A673 (cell line): Measurements from ENCODE around the gene ERAP2. TPM values are rescaled to one million over a fixed set of nuclear protein-coding genes. Genes with fewer than 3 reads are reported as not detected.

Source experiments
- BruUV-seq: library from RNA; stranded (reverse); fragments of 400-500 nt; replicated peaks from 2 replicates; lab custom pipeline; 2021; lab: Mats Ljungman, UMichigan
- CTCF ChIA-PET: fragments of 300-600 bp; sonication (Branson Sonifier 250); formaldehyde crosslinking; loops from one replicate; lab custom pipeline; 2022; ENCODE audit warnings: antibody characterized with exemption; lab: Charles Lee
- POLR2A ChIA-PET: fragments of 300-600 bp; sonication (Branson Sonifier 250); formaldehyde crosslinking; loops from one replicate; lab custom pipeline; 2022; ENCODE audit warnings: antibody characterized with exemption; ENCODE audit not compliant: low non-redundant PET; lab: Charles Lee
- DNase-seq: peaks from one replicate; pipeline ENCODE4 v3.0.0-alpha.2; 2015; ENCODE audit warnings: low spot score
- H3K27ac ChIP-seq: fragments of 200-600 bp; sonication (generic); 2 replicates; pipeline ENCODE4 v1.5.1; 2016; ENCODE audit warnings: mixed run types, low read depth, mild to moderate bottlenecking, mixed read lengths, antibody characterized with exemption, low read length; ENCODE audit not compliant: poor library complexity, severe bottlenecking
- H3K27me3 ChIP-seq: fragments of 200-600 bp; sonication (generic); replicated peaks from 2 replicates; pipeline ENCODE4 v1.6.1; 2017; ENCODE audit warnings: mixed run types, low read depth, mild to moderate bottlenecking, mixed read lengths, antibody characterized with exemption, low read length; ENCODE audit not compliant: insufficient read depth, poor library complexity
- H3K36me3 ChIP-seq: fragments of 200-600 bp; sonication (generic); 2 replicates; pipeline ENCODE4 v1.6.1; 2016; ENCODE audit warnings: mixed run types, mild to moderate bottlenecking, mixed read lengths, antibody characterized with exemption, low read length; ENCODE audit not compliant: insufficient read depth, poor library complexity, severe bottlenecking
- H3K4me1 ChIP-seq: fragments of 200-600 bp; sonication (generic); 2 replicates; pipeline ENCODE4 v1.6.1; 2017; ENCODE audit warnings: mixed run types, mild to moderate bottlenecking, mixed read lengths, antibody characterized with exemption, low read length; ENCODE audit not compliant: insufficient read depth, poor library complexity, severe bottlenecking
- H3K4me3 ChIP-seq: fragments of 200-600 bp; sonication (generic); 2 replicates; pipeline ENCODE4 v1.5.1; 2016; ENCODE audit warnings: low read depth, mixed run types, mild to moderate bottlenecking, mixed read lengths, low read length; ENCODE audit not compliant: poor library complexity, severe bottlenecking
- H3K9me3 ChIP-seq: fragments of 200-600 bp; sonication (generic); 2 replicates; pipeline ENCODE4 v1.6.1; 2016; ENCODE audit warnings: mixed run types, low read depth, mild to moderate bottlenecking, mixed read lengths, antibody characterized with exemption, low read length; ENCODE audit not compliant: poor library complexity, severe bottlenecking
- EZH2 ChIP-seq: fragments of 200-600 bp; sonication (generic); IDR thresholded peaks from 2 replicates; pipeline ENCODE4 v1.6.1; 2017; ENCODE audit warnings: borderline replicate concordance, low read depth, mild to moderate bottlenecking, mixed read lengths, antibody characterized with exemption, low read length; ENCODE audit not compliant: poor library complexity, severe bottlenecking
- intact Hi-C: fragments of 100-400 bp; cut with micrococcal nuclease; formaldehyde crosslinking; loops from one replicate; pipeline ENCODE4 v1.10.0; 2022; ENCODE audit not compliant: unreplicated experiment
- total RNA-seq: library from RNA; stranded (reverse); gene quantifications from 2 replicates; pipeline ENCODE4 v1.2.3, GENCODE V29; 2021
- TF ChIP-seq, protein P1 (sequence below): fragments of 300-800, 200-600 bp; sonication (generic); conservative IDR thresholded peaks from 2 replicates; pipeline ENCODE4 v1.5.1; 2017; ENCODE audit warnings: low read depth, mild to moderate bottlenecking, antibody characterized with exemption, low read length, moderate library complexity, mixed read lengths

ERAP2 gene
- total RNA-seq, 1 experiment from 2014 or later = 2.6 TPM

DNA sequence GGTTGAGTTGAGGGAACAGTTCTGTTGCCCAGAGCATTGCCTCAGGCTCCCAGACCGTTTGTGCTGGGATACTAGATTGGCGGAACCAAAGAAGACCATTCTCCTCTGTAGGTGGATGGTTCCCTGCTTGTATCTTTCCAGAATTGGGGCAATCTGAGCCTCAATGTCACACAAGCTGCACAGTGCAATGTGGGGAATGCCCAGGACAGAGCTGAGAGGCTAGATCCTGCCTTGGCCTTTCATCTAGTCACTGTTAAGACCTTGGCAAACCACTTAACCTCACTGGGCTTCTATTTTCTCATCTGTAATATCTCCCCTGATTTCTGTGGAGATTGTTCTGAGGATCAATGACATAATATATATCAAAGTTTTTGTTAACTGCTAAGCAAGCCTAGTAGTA is 16.9 kb upstream of the ERAP2 start:
- H3K4me1 ChIP-seq = peaks cover 14% of the 10 kb centered on the region
- POLR2A ChIA-PET = no interaction called here
- no peak for DNase-seq
- no peak overlapping the region for H3K4me3 ChIP-seq
- intact Hi-C loops = no loop called here
- no peaks in the 10 kb centered on the region for H3K36me3 ChIP-seq
- no peaks in the 10 kb centered on the region for H3K9me3 ChIP-seq
- H3K27ac ChIP-seq = no peak overlapping the region
- CTCF ChIA-PET = no interaction called here
- H3K27me3 ChIP-seq = no peaks in the 10 kb centered on the region
- no TSS peak for BruUV-seq
- TF ChIP-seq EZH2 = no peak
- TF ChIP-seq, protein P1, sequence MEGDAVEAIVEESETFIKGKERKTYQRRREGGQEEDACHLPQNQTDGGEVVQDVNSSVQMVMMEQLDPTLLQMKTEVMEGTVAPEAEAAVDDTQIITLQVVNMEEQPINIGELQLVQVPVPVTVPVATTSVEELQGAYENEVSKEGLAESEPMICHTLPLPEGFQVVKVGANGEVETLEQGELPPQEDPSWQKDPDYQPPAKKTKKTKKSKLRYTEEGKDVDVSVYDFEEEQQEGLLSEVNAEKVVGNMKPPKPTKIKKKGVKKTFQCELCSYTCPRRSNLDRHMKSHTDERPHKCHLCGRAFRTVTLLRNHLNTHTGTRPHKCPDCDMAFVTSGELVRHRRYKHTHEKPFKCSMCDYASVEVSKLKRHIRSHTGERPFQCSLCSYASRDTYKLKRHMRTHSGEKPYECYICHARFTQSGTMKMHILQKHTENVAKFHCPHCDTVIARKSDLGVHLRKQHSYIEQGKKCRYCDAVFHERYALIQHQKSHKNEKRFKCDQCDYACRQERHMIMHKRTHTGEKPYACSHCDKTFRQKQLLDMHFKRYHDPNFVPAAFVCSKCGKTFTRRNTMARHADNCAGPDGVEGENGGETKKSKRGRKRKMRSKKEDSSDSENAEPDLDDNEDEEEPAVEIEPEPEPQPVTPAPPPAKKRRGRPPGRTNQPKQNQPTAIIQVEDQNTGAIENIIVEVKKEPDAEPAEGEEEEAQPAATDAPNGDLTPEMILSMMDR = no peak

DNA sequence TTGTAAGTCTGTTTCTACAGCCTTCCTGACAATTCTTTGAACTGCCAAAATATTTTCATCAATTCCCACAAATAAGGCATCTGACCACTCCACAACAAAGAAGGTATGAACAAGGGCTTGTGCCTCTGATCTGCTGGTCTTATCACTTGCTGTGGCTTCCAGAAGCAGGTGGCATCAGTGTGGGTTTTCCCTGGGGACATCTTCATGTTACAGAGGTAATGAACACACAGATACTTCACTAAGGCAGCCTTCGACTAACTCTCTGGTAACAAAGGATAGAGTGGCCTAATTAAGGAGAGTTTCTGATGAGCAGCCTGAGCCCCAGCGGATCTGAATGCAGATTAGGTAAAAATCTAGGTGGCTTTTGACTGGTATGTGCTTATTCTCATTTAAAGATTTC is 15.2 kb upstream of the ERAP2 start:
- Histone ChIP-seq H3K36me3 (no peaks in the 10 kb centered on the region), H3K4me3 (no peak overlapping the region), H3K4me1 (no peaks in the 10 kb centered on the region), H3K27ac (no peak overlapping the region), H3K27me3 (no peaks in the 10 kb centered on the region), H3K9me3 (no peaks in the 10 kb centered on the region)
- TF ChIP-seq EZH2 = no peak
- TF ChIP-seq, protein P1 = no peak
- BruUV-seq = no TSS peak
- ChIA-PET POLR2A (no interaction called here), CTCF (no interaction called here)
- intact Hi-C loops = no loop called here
- no peak for DNase-seq

DNA sequence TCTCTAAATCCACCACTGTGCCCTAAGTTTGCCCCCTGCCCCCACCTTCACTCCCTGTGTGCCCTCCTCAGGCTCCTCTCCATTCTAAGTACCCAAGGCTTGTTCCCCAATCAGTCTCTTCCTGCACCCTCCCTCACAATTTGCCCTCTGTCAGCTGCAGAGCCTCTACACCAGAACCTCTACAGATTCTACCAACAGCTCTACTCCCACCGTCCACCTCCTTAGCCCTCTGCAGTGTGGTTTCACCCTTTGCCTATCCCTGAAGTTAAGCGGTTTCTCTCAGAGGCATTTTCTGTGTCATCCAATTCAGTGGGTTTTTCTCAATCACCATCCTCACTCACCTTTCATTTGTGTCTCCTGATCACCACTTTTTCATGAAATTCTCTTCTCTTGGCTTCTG is 13.2 kb upstream of the ERAP2 start:
- intact Hi-C loops = no loop called here

More for the DNA sequence above, 13.2 kb upstream of the ERAP2 start:
- no peaks in the 10 kb centered on the region for H3K36me3 ChIP-seq
- H3K27ac ChIP-seq = no peak overlapping the region
- no peak overlapping the region for H3K4me3 ChIP-seq
- no peaks in the 10 kb centered on the region for H3K27me3 ChIP-seq
- no TSS peak for BruUV-seq
- ChIA-PET POLR2A (no interaction called here), CTCF (no interaction called here)
- no peaks in the 10 kb centered on the region for H3K4me1 ChIP-seq
- no peak for DNase-seq
- TF ChIP-seq, protein P1 = no peak
- TF ChIP-seq EZH2 = no peak
- H3K9me3 ChIP-seq = no peaks in the 10 kb centered on the region
